ENCODE results near the gene SEPHS1.
A peak's percentile ranks its signal among the peaks of the same experiment; 100 is the strongest.
"Not testable (repeated sequence)": the region's sequence is repeated elsewhere in the genome, so short reads cannot be mapped to it uniquely, and the experiment has no call there.

Gene SEPHS1

DNA sequence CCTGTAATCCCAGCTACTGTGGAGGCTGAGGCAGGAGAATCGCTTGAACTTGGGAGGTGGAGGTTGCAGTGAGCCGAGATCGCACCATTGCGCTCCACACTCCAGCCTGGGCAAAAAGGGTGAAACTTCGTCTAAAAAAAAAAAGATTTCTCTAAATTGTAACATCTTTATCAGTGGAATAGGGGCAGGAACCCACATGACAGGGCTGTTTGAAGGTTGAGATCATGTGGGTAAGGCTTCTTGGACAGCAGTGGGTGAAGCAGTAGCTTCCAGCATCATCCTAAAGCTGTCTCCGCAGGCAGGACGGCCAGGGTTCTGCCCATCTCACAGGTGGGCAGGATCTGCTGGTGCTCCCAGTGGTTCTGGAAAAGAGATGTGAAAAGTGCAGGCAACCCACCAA is 37.9 kb upstream of the SEPHS1 start:
- no peaks in the 10 kb centered on the region for H3K4me1 ChIP-seq
- no peaks in the 10 kb centered on the region for H3K36me3 ChIP-seq (ENCODE audit: control insufficient read depth, insufficient read depth, low read length)
- H3K79me2 ChIP-seq = no peaks in the 10 kb centered on the region
- no peak overlapping the region for H3K27ac ChIP-seq
- H3K9ac ChIP-seq = no peak overlapping the region
- H3K4me3 ChIP-seq (ENCODE audit: low read depth, low read length) = no peak overlapping the region
- H3K4me2 ChIP-seq (ENCODE audit: low read length) = no peak overlapping the region
- no peak overlapping the region for H2AFZ ChIP-seq
- H3K9me3 ChIP-seq (ENCODE audit: control insufficient read depth, low read length) = no peaks in the 10 kb centered on the region
- TF ChIP-seq, protein P1, sequence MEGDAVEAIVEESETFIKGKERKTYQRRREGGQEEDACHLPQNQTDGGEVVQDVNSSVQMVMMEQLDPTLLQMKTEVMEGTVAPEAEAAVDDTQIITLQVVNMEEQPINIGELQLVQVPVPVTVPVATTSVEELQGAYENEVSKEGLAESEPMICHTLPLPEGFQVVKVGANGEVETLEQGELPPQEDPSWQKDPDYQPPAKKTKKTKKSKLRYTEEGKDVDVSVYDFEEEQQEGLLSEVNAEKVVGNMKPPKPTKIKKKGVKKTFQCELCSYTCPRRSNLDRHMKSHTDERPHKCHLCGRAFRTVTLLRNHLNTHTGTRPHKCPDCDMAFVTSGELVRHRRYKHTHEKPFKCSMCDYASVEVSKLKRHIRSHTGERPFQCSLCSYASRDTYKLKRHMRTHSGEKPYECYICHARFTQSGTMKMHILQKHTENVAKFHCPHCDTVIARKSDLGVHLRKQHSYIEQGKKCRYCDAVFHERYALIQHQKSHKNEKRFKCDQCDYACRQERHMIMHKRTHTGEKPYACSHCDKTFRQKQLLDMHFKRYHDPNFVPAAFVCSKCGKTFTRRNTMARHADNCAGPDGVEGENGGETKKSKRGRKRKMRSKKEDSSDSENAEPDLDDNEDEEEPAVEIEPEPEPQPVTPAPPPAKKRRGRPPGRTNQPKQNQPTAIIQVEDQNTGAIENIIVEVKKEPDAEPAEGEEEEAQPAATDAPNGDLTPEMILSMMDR (IDR thresholded peaks at IDR 0.05) = no peak
- H3K27me3 ChIP-seq (ENCODE audit: control insufficient read depth, insufficient read depth, low read length) = no peaks in the 10 kb centered on the region

DNA sequence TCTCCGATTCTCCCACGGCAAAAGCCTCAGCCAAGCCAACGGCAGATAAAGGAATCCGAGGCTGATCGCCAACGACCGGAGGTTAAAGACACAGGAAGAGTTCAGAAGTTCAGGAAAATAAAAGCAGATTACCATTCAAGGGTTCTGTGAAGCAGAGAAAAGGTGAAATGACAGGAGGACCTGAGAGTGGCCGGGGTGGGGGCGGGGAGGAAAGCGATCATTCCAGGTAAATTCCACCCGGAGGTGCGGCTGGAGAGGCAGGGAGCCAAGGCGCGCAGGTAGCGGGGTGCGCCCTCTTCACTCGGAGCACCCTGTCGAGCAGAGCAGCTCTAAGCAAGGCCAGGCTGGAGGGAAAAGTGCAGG is 35.3 kb upstream of the SEPHS1 start:
- Histone ChIP-seq H3K79me2 (no peaks in the 10 kb centered on the region), H3K36me3 (ENCODE audit: control insufficient read depth, insufficient read depth, low read length) (no peaks in the 10 kb centered on the region), H3K4me1 (no peaks in the 10 kb centered on the region), H3K9me3 (ENCODE audit: control insufficient read depth, low read length) (no peaks in the 10 kb centered on the region), H3K4me2 (ENCODE audit: low read length) (peak overlapping the region; percentile 73), H2AFZ (peak overlapping the region; percentile 66), H3K27me3 (ENCODE audit: control insufficient read depth, insufficient read depth, low read length) (no peaks in the 10 kb centered on the region), H3K4me3 (ENCODE audit: low read depth, low read length) (peak overlapping the region; percentile 44), H3K27ac (no peak overlapping the region), H3K9ac (no peak overlapping the region)
- TF ChIP-seq, protein P1 (IDR thresholded peaks at IDR 0.05) = no peak

DNA sequence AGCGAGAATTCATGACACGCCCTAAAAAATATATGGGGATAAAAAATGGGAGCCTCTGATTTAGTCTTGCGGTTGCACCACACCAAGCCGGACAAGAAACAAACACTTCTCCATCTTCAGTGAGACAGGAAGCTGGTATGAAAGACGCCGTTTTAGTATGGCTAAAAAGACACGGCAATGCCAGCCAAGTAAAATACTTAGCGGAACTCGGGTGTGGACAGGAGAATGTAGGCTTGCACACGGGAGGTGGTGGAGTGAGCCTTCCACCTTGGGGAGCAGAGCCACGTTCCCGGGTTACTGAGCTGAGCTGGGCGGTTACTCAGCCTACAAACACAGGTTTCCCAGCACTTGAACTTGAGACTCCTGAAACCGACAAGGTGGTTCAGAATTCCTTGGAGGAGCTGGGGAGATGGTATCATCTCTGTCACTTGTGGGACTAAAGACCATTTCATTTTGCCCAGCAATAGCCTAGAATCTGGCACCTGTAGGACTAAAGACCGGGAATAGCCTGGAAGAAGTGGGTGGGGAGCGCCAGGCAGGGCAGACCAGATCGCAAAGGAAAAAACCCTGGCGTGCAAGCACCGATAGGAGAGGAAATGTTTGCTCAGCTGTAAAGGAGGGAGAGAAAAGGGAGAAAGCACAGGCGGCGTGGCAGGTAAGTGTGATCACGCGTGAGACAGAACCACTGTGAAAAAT is 34.8 kb upstream of the SEPHS1 start:
- Histone ChIP-seq H3K79me2 (no peaks in the 10 kb centered on the region), H3K27ac (no peak overlapping the region), H3K4me1 (no peaks in the 10 kb centered on the region), H3K9ac (no peak overlapping the region), H3K4me2 (ENCODE audit: low read length) (peak overlapping the region; percentile 73), H3K36me3 (ENCODE audit: control insufficient read depth, insufficient read depth, low read length) (no peaks in the 10 kb centered on the region), H2AFZ (peak overlapping the region; percentile 66), H3K9me3 (ENCODE audit: control insufficient read depth, low read length) (no peaks in the 10 kb centered on the region), H3K4me3 (ENCODE audit: low read depth, low read length) (peak overlapping the region; percentile 44), H3K27me3 (ENCODE audit: control insufficient read depth, insufficient read depth, low read length) (no peaks in the 10 kb centered on the region)
- TF ChIP-seq, protein P1 (IDR thresholded peaks at IDR 0.05) = no peak

DNA sequence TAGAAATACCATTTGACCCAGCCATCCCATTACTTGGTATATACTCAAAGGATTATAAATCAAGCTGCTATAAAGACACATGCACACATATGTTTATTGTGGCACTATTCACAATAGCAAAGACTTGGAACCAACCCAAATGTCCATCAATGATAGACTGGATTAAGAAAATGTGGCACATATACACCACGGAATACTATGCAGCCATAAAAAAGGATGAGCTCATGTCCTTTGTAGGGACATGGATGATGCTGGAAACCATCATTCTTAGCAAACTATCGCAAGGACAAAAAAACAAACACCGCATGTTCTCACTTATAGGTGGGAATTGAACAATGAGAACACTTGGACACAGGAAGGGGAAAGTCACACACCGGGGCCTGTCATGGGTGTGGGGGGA is 31.0 kb upstream of the SEPHS1 start:
- H3K79me2 ChIP-seq; H3K36me3 ChIP-seq (ENCODE audit: control insufficient read depth, insufficient read depth, low read length); H3K9ac ChIP-seq; H2AFZ ChIP-seq; H3K4me3 ChIP-seq (ENCODE audit: low read depth, low read length); H3K9me3 ChIP-seq (ENCODE audit: control insufficient read depth, low read length); H3K27ac ChIP-seq; H3K27me3 ChIP-seq (ENCODE audit: control insufficient read depth, insufficient read depth, low read length); H3K4me2 ChIP-seq (ENCODE audit: low read length); H3K4me1 ChIP-seq: not testable (repeated sequence)

DNA sequence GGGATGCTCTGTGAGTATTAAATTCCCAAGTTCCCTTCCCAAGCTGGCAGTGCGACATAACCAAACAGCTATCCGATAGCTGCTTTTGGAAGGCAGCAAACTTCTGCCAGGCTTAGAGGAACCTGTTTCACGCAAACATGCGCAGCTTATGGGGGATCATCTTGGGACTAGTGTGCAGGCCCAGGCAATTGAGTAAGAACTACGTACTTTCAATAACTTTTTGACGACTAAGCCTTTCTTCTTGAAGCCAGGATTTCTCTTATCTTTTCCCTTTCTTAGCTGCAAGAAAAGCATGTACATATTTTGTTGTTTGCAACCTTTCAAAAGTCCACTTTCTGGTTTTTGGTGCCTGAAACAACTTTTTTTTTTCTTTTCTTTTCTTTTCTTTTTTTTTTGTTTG is 28.7 kb upstream of the SEPHS1 start:
- no peaks in the 10 kb centered on the region for H3K36me3 ChIP-seq (ENCODE audit: control insufficient read depth, insufficient read depth, low read length)
- no peaks in the 10 kb centered on the region for H3K79me2 ChIP-seq
- no peaks in the 10 kb centered on the region for H3K4me1 ChIP-seq
- TF ChIP-seq, protein P1 (IDR thresholded peaks at IDR 0.05) = no peak
- H3K4me2 ChIP-seq (ENCODE audit: low read length) = no peak overlapping the region
- H3K4me3 ChIP-seq (ENCODE audit: low read depth, low read length) = no peak overlapping the region
- H3K27ac ChIP-seq = no peak overlapping the region
- peak overlapping the region; percentile 27 for H2AFZ ChIP-seq
- H3K9ac ChIP-seq = no peak overlapping the region
- no peaks in the 10 kb centered on the region for H3K27me3 ChIP-seq (ENCODE audit: control insufficient read depth, insufficient read depth, low read length)
- H3K9me3 ChIP-seq (ENCODE audit: control insufficient read depth, low read length) = no peaks in the 10 kb centered on the region

All from parathyroid adenoma (tissue), 2 donors.